HG02973 (cell line): ENCODE results near the gene ATP1A2.
"Not testable (repeated sequence)": the region's sequence is repeated elsewhere in the genome, so short reads cannot be mapped to it uniquely, and the experiment has no call there.

ENCODE experiments used
- ATAC-seq: cut with Tn5 transposase; IDR thresholded peaks from one replicate; pipeline ENCODE4 v1.9.1; 2021; ENCODE audit warnings: moderate library complexity; ENCODE audit not compliant: unreplicated experiment

The ATP1A2 gene

DNA sequence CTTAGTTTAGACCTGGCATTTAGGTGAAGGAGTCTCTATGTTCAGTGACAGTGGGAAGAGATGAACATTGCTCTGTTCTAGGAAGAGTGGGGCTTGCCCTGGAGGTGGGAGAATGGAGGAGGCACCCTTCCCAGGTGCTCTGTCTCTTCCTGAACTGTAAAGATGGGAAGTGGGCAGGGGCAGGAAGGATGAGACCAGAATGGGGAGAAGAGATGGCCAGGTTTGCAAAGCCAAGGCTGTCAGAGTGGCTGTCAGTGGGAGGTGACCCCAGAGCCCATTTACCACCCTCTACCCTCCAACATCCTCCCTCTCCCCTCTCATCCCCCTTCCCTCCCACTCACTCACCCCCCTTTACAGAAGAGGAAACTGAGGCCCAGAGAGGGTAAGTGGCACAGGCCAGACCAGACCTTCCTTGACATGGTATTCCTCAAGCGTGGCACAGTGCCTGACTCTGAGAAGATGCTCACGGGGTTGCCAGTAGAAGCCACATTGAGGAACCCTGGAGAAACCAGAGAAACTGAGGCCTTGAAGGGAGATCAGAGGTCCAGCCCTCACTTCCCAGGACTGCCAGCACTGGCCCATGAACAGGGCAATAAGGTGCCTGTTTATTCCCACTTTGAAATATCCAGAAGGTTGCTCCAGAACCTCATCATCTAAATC, 15.7 kb upstream of the ATP1A2 start:
- no peak for ATAC-seq

DNA sequence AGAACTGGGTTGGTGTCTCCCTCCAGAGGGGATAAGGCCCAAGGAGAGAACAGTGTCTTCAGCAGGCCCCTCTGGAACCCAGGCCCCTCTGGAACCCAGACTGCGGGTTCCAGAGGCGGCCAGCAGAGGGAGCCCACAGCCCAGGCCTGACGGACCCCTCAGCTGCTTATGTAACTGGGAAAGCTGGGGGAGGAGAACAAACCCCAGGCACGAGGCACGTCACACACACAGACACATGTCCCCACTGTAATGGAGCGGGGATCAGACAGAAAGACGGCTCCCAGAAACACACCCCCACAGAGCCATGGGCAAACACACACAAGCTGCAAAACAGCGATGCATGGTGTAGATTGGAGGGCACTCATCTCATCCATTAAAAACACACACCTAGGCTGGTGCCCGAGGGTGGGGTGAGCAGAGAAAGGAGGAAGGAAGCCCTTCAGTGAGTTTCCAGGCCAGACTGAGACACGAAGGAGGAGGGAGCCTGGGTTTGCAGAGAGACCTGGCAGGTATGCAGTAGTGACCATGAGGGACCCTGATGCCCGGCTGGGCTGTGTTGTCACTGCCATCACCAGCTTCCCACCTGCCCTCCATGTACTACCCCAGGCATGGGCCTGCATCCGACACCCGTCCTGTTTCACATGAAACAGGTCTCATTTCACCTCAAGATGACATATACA, 14.4 kb upstream of the ATP1A2 start:
- ATAC-seq = no peak

- ATAC-seq = no peak
Observed at GRCh38 chr1:160101717-160102522, 13.6 kb upstream of the ATP1A2 start.

GRCh38 chr1:160103658-160104408, 11.7 kb upstream of the ATP1A2 start:
- no peak for ATAC-seq

- no peak for ATAC-seq
Observed at GRCh38 chr1:160104486-160104885, 11.1 kb upstream of the ATP1A2 start.

GRCh38 chr1:160105155-160105554, 10.4 kb upstream of the ATP1A2 start:
- no peak for ATAC-seq

DNA sequence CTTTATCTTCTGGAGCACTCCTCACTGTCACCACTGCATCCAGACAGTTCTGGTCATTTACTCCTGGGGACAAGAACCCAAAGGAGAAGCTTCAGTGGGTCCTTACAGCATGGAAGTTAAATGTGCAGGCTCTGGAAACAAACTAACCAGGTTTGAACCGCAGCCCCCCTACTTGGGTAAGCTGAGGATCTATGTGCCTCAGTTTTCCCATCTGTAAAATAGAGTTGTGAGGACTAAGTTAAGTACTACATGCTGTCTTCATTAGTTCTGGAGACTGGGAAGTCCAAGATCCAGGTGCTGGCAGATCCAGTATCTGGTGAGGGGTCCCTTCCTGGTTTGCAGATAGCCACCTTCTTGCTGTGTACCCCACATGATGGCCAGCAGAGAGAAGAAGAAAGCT, 8.0 kb upstream of the ATP1A2 start:
- no peak for ATAC-seq

- ATAC-seq = no peak
Observed at GRCh38 chr1:160108888-160109662, 6.5 kb upstream of the ATP1A2 start.

DNA sequence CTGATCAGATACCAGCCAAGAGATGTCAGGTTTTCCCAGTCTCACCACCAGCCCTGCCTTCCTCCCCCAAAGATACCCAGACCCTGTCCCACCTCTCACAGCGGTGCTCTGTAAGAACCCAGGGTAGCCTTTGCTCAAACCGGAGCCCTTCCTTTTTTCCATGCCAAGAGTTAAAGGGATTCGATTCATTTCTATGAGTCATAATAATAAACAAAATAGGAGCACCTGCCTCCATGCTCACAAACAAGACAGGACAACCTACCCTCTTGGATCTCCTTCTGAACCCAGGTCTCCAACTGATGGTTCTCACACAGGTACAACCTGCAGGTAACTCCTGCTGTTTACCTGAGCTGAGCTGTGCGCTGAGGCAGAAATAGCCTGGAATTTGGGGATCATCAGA, 5.9 kb upstream of the ATP1A2 start:
- ATAC-seq = no peak

- ATAC-seq = not testable (repeated sequence)
Observed at GRCh38 chr1:160111462-160111861, 4.1 kb upstream of the ATP1A2 start.

GRCh38 chr1:160112357-160112756, 3.2 kb upstream of the ATP1A2 start:
- ATAC-seq = no peak

DNA sequence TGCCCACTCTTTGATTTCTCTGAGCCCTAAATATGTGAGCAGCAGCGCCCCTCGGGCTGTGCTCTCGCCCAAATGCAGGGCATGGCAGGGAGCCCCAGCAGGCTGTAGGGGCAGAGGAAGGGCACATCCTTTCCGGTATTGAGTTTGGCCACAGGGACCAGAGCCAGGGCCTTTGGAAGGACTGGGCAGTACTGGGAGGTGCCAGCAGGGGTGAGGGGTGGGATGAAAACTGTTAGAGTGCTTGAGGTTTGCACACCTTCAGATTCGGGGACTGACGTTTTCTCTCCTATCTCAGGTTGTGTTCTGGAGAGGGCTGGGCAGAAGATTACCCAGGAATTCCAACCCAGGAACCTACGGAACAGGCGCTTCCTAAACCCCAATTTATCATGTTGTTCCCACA, 2.2 kb upstream of the ATP1A2 start:
- no peak for ATAC-seq

- ATAC-seq = no peak
Observed at GRCh38 chr1:160114085-160114484, 1.5 kb upstream of the ATP1A2 start.

DNA sequence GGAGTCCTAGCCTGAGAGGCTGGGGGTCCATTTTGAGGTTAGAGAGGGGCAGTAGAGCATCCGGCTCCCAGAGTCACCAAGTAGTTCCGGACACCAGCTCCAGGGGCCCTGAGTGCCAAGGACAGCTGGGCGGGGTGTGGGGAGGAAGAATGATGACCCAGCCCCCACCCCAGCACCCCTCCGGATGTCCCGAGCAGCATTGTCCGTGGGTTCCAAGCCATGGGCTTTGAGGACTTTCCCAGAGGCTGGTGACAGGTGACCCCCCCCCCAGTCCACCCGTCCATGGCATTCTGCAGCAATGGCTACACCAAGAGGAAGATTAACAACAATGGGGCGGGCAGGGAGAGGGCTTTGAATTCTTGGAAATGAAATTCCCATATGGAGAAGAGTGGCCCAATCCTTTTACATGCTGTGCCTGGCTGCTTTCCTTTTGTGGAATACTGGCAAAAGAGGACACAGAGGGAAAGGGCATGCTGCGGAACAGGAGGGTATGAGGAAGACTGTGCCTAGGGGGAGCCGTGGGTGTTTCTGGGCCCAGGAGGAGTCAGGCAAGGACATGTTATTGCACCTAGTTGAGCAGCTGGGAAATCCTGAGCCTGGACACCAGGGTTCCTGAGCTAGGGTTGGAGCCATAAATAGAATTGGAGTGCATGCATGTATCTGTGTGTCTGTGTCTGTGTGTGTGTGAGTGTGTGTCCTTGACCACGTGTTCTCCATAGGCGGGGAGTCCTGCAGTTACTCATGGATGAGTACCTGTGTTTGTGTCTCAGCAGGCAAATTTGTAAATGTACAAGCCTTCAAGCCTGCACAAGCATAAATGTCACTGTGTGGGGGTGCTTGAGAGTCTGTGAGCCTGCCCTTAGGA, 956 bp downstream of the ATP1A2 start:
- no peak for ATAC-seq

GRCh38 chr1:160117300-160117699, 1.7 kb downstream of the ATP1A2 start:
- no peak for ATAC-seq

DNA sequence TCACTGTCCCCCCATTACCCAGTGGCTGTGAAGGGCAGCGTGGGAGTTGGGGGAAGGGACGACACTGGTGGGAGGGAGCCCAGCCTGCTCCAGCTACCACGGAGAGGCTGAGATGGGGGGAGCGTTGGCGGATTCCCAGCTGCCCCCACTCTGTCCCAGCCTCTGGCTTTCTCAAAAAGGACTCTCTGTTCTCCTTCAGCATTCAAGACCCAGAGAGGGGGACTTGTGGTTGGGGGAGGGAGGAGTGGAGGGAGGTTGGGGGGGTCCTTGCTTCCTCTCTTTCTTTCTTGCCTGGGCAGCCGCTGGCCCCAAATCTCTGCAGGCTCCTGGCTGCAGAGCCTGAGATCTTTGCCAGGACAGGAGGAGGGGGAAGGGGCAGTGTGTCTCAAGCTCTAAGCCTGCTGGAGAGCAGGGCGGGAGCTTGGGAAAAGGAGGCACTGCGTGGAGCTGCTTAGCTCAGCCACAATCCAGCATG, 2.2 kb downstream of the ATP1A2 start:
- ATAC-seq = no peak

DNA sequence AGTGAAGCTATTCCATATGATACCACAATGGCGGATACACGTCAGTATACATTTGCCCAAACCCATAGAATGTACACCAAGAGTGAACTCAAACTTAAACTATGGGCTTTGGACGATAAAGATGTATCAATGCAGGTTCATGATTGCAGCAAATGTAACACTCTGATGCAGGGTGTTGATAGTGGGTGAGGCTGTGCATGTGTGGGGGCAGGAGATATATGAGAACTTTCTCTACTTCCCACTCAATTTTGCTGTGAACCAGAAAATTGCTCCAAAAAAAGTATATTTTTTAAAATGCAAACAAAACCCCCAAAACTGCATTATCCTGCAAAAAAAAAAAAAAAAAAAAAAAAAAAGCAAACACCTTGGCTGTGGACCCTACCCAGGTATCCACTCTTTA, 3.4 kb downstream of the ATP1A2 start:
- no peak for ATAC-seq

GRCh38 chr1:160120797-160121196, 5.2 kb downstream of the ATP1A2 start:
- no peak for ATAC-seq

DNA sequence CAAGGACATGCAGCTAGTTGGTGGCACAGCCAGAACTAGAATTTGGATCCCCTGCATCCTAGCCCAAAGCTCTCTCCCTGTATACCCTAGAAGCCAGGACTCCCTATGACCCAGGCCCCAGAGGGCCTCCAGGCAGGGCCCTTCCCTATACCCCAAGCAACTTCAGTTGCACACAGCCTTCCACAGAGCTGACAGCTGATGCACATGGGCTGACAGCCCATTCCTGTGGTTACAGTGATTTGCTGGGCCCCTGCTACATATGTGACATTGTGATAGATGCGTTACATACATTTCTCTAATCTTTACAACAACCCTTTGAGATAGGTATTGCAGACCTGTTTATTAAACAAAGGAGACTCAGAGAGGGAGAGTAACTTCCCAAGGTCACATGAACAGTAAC, 5.8 kb downstream of the ATP1A2 start:
- no peak for ATAC-seq
